Adrenal gland (tissue), 5 donors: ENCODE data around the gene COX11.

Experiments used
- POLR2A ChIP-seq, 2 donors: fragments of 450-650 bp; IDR thresholded peaks; one replicate each; pipeline ENCODE4 v1.6.1; 2017; ENCODE audit warnings: antibody characterized with exemption in 2 of 2, mild to moderate bottlenecking in 2 of 2, moderate library complexity in 1 of 2
- TF ChIP-seq, protein P1 (sequence below), 6 experiments: fragments of 450-650 bp in 4 of 6; fragments of 200-600 bp in 2 of 6; sonication (generic) in 1 of 6; IDR thresholded peaks; 1 replicate in 5 of 6; 2 replicates in 1 of 6; pipeline versions ENCODE4 v1.5.1 to v1.8.0; 2016 to 2021; ENCODE audit warnings: antibody characterized with exemption in 6 of 6, mild to moderate bottlenecking in 2 of 6, moderate library complexity in 1 of 6
- donor health status: DM: no; HTN: no; CAD: no.

DNA sequence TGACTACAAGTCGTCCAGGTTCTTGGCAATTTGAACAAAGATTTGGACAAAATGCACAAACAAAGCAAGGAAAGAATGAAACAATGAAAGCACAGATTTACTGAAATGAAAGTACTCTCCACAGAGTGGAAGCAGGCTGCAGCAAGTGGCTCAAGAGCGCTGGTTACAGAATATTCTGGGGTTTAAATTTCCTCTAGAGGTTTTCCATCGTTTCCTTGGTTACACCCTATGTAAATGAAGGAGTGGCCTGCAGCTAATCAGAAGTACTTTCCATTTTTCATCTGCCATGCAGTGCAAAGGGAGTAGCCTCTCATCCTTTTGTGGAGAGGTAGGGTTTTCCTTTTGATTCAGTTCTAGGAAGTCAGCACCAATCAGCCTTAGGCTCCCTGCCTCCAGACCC, 11.9 kb upstream of the COX11 start:
- TF ChIP-seq, protein P1, sequence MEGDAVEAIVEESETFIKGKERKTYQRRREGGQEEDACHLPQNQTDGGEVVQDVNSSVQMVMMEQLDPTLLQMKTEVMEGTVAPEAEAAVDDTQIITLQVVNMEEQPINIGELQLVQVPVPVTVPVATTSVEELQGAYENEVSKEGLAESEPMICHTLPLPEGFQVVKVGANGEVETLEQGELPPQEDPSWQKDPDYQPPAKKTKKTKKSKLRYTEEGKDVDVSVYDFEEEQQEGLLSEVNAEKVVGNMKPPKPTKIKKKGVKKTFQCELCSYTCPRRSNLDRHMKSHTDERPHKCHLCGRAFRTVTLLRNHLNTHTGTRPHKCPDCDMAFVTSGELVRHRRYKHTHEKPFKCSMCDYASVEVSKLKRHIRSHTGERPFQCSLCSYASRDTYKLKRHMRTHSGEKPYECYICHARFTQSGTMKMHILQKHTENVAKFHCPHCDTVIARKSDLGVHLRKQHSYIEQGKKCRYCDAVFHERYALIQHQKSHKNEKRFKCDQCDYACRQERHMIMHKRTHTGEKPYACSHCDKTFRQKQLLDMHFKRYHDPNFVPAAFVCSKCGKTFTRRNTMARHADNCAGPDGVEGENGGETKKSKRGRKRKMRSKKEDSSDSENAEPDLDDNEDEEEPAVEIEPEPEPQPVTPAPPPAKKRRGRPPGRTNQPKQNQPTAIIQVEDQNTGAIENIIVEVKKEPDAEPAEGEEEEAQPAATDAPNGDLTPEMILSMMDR (IDR thresholded peaks at IDR 0.05): no peak
- TF ChIP-seq POLR2A (IDR thresholded peaks at IDR 0.05): no peak
